Stimulated activated naive CD8-positive, alpha-beta T cell treated with anti-CD3 and anti-CD28 coated beads, Interleukin-15, amount 100 ng/mL, for 72 hours (primary cell): ENCODE data around the gene SNRNP48.
A peak's percentile ranks its signal among the peaks of the same experiment; 100 is the strongest.

ENCODE experiments used
- ATAC-seq: fragments of 150-1000 bp; cut with Tn5 transposase; 2 replicates; pipeline ENCODE4 v1.10.0; 2021; ENCODE audit warnings: mild to moderate bottlenecking, moderate library complexity
- DNase-seq, 2 donors: peaks; one replicate each; pipeline ENCODE4 v3.0.0; 2021 to 2022
- H3K27ac Mint-ChIP-seq, 2 donors: one replicate each; pipeline ENCODE4 v1.8.0; 2022; ENCODE audit warnings: mild to moderate bottlenecking in 2 of 2, mixed read lengths in 2 of 2, moderate library complexity in 2 of 2
- H3K27me3 Mint-ChIP-seq: one replicate; pipeline ENCODE4 v1.8.0; 2022; ENCODE audit warnings: mixed read lengths
- H3K4me1 Mint-ChIP-seq: one replicate; pipeline ENCODE4 v1.8.0; 2022; ENCODE audit warnings: mild to moderate bottlenecking, mixed read lengths
- H3K4me3 Mint-ChIP-seq, 2 donors: one replicate each; pipeline ENCODE4 v1.8.0; 2022; ENCODE audit warnings: mild to moderate bottlenecking in 2 of 2, mixed read lengths in 2 of 2, moderate library complexity in 1 of 2
- H3K9me3 Mint-ChIP-seq, 2 donors: one replicate each; pipeline ENCODE4 v1.8.0; 2022; ENCODE audit warnings: mixed read lengths in 2 of 2

The SNRNP48 gene

DNA sequence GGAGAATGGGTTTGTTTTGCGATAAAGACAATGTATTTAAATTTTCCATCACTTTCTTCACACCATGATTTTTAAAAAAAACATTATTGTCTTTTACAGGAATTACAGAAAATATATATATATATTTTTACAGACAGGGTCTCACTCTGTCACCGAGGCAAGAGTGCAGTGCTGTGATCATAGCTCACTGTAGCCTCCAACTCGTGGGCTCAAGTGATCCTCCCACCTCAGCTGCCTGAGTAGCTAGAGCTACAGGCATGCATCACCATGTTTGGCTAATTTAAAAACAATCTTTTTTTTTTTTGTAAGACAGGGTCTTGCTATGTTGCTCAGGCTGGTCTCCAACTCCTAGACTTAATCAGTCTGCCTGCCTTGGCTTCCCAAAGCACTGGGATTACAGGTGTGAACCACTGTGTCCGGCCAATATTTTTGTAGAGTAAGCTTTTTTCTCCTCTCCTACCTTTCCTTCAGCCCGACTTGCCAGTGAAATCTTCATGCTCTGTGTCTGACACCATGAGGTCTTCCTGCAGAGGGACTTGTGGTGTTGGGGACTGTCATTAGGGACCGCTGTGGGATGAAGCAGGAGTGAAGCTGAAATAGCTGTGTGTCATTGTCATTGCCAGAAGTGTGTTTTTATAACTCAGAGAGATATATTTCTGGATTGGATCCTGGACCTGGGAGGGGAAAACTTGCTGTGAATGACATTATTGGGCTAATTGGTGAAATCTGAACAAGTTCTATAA, 35.3 kb upstream of the SNRNP48 start:
- Mint-ChIP-seq H3K27me3 (peaks cover 49% of the 10 kb centered on the region), H3K4me1 (no peaks in the 10 kb centered on the region), H3K9me3 (no peaks in the 10 kb centered on the region), H3K4me3 (no peak overlapping the region), H3K27ac (no peak overlapping the region)
- DNase-seq (no peak), ATAC-seq (no peak)

DNA sequence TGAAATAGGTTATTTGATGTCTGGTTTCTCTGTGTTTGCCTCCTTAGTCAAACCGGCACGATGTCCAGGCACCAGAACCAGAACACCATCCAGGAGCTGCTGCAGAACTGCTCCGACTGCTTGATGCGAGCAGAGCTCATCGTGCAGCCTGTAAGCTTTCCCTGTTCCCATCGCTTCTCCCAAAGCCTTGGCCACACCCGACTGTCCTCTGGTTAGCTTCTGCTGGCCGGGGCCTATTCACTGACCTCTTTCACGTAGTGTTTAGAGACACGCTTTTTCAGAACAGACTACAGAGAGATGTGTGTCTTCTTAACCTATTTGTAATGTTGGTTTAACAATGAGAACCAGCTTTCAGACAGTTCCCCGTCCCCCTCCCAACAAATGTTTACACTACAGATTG, 34.3 kb upstream of the SNRNP48 start:
- H3K27ac Mint-ChIP-seq, result no peak overlapping the region
- peaks cover 58% of the 10 kb centered on the region for H3K27me3 Mint-ChIP-seq

DNA sequence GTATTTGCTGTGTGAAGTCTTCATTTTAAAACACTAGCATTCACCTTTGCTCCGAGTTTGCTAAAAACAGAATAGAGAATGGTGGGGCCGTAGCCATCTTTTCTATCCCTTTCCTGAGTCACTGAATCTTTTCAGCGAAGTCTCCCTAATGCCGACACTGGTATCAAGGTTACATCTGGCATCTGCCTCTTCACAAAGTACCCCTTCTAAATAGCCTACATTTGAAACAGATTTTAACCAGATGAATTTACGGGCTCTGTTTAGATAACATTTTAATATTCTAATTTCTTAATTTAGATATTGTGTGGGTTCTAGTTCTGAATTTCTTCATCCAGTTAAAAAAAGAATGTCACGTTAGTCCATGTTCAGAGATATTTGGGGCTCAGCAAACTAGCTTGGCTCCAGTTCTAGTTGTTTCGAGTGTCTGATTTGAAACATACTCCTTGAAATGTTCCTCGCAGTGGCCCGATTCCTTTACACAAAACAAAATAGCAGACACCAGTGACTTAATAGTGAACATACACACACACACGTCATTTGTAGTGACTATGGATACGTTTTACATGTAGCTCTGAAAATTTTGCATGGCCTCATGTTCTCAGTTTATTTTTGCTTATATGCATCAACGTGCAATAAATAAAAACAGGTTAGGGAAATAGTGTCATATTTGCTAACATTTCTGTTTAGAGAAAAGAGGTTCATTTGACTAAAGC, 33.4 kb upstream of the SNRNP48 start:
- no peak for DNase-seq
- ATAC-seq, result no peak
- H3K9me3 Mint-ChIP-seq, result no peaks in the 10 kb centered on the region
- no peaks in the 10 kb centered on the region for H3K4me1 Mint-ChIP-seq
- H3K4me3 Mint-ChIP-seq, result no peak overlapping the region
- no peak overlapping the region for H3K27ac Mint-ChIP-seq
- H3K27me3 Mint-ChIP-seq, result peaks cover 65% of the 10 kb centered on the region

More for the DNA sequence above, 34.3 kb upstream of the SNRNP48 start:
- H3K4me3 Mint-ChIP-seq, result no peak overlapping the region
- no peaks in the 10 kb centered on the region for H3K4me1 Mint-ChIP-seq
- no peak for DNase-seq
- ATAC-seq, result no peak
- no peaks in the 10 kb centered on the region for H3K9me3 Mint-ChIP-seq

GRCh38 chr6:7557652-7558051, 32.3 kb upstream of the SNRNP48 start:
- H3K27me3 Mint-ChIP-seq, result peaks cover 65% of the 10 kb centered on the region
- DNase-seq (no peak), ATAC-seq (no peak)
- H3K4me1 Mint-ChIP-seq, result no peaks in the 10 kb centered on the region
- H3K9me3 Mint-ChIP-seq, result no peaks in the 10 kb centered on the region
- no peak overlapping the region for H3K27ac Mint-ChIP-seq
- H3K4me3 Mint-ChIP-seq, result no peak overlapping the region

GRCh38 chr6:7558781-7559180, 31.2 kb upstream of the SNRNP48 start:
- no peak for DNase-seq
- Mint-ChIP-seq H3K27me3 (peaks cover 62% of the 10 kb centered on the region), H3K27ac (no peak overlapping the region)

GRCh38 chr6:7559196-7559595, 30.8 kb upstream of the SNRNP48 start:
- Mint-ChIP-seq H3K27me3 (peaks cover 61% of the 10 kb centered on the region), H3K4me3 (no peak overlapping the region), H3K4me1 (no peaks in the 10 kb centered on the region), H3K9me3 (no peaks in the 10 kb centered on the region), H3K27ac (no peak overlapping the region)
- no peak for DNase-seq
- ATAC-seq, result no peak

More at GRCh38 chr6:7558781-7559180, 31.2 kb upstream of the SNRNP48 start:
- H3K4me1 Mint-ChIP-seq, result no peaks in the 10 kb centered on the region
- H3K9me3 Mint-ChIP-seq, result no peaks in the 10 kb centered on the region
- no peak for ATAC-seq
- no peak overlapping the region for H3K4me3 Mint-ChIP-seq

GRCh38 chr6:7559651-7560385, 30.2 kb upstream of the SNRNP48 start:
- DNase-seq, result no peak
- no peaks in the 10 kb centered on the region for H3K9me3 Mint-ChIP-seq
- no peak for ATAC-seq
- no peak overlapping the region for H3K4me3 Mint-ChIP-seq
- peaks cover 56% of the 10 kb centered on the region for H3K27me3 Mint-ChIP-seq
- no peak overlapping the region for H3K27ac Mint-ChIP-seq
- H3K4me1 Mint-ChIP-seq, result no peaks in the 10 kb centered on the region

DNA sequence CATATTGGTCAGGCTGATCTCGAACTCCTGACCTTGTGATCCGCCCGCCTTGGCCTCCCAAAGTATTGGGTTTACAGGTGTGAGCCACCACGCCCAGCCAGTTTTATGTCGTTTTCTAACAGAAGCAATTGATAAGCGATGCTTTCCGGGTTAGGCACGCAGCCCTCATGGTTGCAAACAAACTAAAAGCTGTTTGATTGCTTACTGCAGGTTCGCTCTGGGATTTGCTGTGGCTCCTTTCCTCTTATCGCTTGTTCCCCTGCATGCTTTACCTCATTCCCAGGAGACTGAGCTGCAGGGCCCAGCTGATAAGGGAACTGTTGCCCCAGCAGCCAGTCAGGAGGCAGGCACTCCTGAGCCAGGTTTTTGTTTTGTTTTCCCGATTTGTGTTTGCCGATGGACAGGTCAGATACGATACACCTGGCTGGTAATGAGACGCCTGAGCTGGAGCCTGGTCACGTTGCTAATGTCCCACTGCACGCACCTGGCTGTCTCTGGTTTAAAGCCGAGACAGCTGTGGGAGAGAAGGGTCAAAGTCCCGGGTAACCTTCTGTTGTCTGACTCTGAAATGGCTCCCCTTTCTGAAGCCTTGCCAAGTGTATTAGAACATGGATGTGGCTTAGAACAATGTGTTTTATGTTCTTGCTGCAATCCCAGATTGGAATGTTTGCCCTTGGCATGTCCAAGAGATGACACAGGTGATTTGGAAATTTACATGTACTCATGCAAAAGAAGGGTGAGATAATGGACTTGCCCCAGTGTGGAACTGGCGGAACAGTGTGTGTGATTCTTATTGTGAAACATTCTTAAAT, 28.6 kb upstream of the SNRNP48 start:
- no peak for DNase-seq
- H3K27ac Mint-ChIP-seq, result no peak overlapping the region
- H3K4me3 Mint-ChIP-seq, result no peak overlapping the region
- H3K9me3 Mint-ChIP-seq, result no peaks in the 10 kb centered on the region
- no peak for ATAC-seq
- peaks cover 50% of the 10 kb centered on the region for H3K27me3 Mint-ChIP-seq
- no peaks in the 10 kb centered on the region for H3K4me1 Mint-ChIP-seq

DNA sequence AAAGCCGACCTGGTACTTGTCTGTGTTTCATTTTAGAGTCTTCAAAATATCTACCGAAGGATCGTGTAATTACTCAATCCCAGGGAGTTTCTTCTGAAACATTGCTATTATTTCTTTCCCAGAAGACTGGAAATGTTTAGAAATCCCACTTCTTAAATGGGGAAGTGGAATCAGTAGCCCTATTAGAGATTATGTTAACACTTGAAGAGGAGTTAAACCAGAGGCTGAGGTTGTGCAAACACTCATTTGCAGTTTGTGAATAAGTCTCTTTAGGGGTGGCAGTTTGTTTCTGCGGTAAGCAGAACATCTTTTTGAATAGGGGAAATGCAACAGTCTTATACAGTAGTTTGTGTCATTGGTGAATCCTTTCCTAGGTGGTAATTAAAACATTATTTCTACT, 27.2 kb upstream of the SNRNP48 start:
- DNase-seq, result no peak
- H3K27me3 Mint-ChIP-seq, result peaks cover 49% of the 10 kb centered on the region
- no peak for ATAC-seq
- H3K27ac Mint-ChIP-seq, result no peak overlapping the region
- H3K4me1 Mint-ChIP-seq, result no peaks in the 10 kb centered on the region
- no peak overlapping the region for H3K4me3 Mint-ChIP-seq
- no peaks in the 10 kb centered on the region for H3K9me3 Mint-ChIP-seq

DNA sequence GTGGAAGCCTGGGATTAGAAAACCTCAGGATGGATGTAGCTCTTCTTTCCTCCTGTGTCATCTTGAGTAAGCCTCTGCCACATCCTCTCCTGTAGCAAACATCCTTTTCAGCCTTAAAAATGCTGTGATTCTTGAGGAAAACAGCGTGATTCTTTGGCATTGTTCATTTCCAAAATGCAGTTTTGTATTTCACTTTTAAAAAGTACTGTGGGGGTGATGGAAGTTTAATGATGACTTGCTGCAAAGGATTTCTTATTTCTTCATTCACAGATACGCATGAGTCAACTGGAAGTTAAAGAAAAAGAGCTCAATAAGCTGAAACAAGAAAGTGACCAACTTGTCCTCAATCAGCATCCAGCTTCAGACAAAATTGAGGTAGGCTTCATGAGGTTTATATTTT, 23.9 kb upstream of the SNRNP48 start:
- Mint-ChIP-seq H3K4me3 (no peak overlapping the region), H3K27me3 (peaks cover 41% of the 10 kb centered on the region), H3K27ac (no peak overlapping the region), H3K4me1 (no peaks in the 10 kb centered on the region), H3K9me3 (no peaks in the 10 kb centered on the region)
- DNase-seq, result no peak
- ATAC-seq, result no peak

GRCh38 chr6:7566617-7567173, 23.3 kb upstream of the SNRNP48 start:
- Mint-ChIP-seq H3K27me3 (peaks cover 35% of the 10 kb centered on the region), H3K27ac (peak overlapping the region in 1 of 2 donors; percentile 25), H3K4me3 (no peak overlapping the region), H3K9me3 (no peaks in the 10 kb centered on the region), H3K4me1 (no peaks in the 10 kb centered on the region)
- no peak for DNase-seq
- ATAC-seq, result no peak

DNA sequence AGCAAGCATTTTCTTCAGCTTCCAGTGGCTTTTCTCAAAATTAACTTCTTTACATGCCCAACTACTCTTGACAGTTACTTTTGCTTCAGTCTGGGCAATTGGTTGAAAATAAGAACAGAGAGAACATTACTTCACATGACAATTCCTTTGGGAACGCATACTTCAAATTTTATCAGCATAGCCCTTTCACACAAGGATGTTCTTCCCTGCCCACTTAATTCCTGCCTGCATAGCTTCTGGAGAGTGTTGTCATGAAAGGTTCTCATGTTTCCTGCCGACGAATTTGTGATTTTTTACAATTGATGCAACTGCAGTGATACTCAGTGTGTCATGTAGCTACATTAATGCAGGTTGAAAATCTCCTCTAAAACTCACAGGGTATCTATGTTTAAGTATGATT, 22.0 kb upstream of the SNRNP48 start:
- H3K4me1 Mint-ChIP-seq, result no peaks in the 10 kb centered on the region
- peaks cover 30% of the 10 kb centered on the region for H3K27me3 Mint-ChIP-seq
- no peak overlapping the region for H3K4me3 Mint-ChIP-seq
- no peaks in the 10 kb centered on the region for H3K9me3 Mint-ChIP-seq
- DNase-seq (no peak), ATAC-seq (no peak)
- no peak overlapping the region for H3K27ac Mint-ChIP-seq

- ATAC-seq, result no peak
Observed at GRCh38 chr6:7569082-7569481, 20.9 kb upstream of the SNRNP48 start.

GRCh38 chr6:7572213-7572943, 17.6 kb upstream of the SNRNP48 start:
- DNase-seq (no peak), ATAC-seq (no peak)
- Mint-ChIP-seq H3K4me1 (no peaks in the 10 kb centered on the region), H3K4me3 (no peak overlapping the region), H3K9me3 (no peaks in the 10 kb centered on the region), H3K27me3 (peaks cover 25% of the 10 kb centered on the region), H3K27ac (no peak overlapping the region)

More at GRCh38 chr6:7569082-7569481, 20.9 kb upstream of the SNRNP48 start:
- Mint-ChIP-seq H3K27me3 (peaks cover 20% of the 10 kb centered on the region), H3K27ac (no peak overlapping the region), H3K4me1 (no peaks in the 10 kb centered on the region), H3K9me3 (no peaks in the 10 kb centered on the region), H3K4me3 (no peak overlapping the region)
- DNase-seq, result no peak
